HG02759 (cell line): ENCODE measurements around the gene PODXL.

ENCODE experiments used
- ATAC-seq: cut with Tn5 transposase; IDR thresholded peaks from one replicate; pipeline ENCODE4 v1.9.1; 2021; ENCODE audit warnings: mild to moderate bottlenecking, moderate library complexity; ENCODE audit not compliant: unreplicated experiment

Gene PODXL

DNA sequence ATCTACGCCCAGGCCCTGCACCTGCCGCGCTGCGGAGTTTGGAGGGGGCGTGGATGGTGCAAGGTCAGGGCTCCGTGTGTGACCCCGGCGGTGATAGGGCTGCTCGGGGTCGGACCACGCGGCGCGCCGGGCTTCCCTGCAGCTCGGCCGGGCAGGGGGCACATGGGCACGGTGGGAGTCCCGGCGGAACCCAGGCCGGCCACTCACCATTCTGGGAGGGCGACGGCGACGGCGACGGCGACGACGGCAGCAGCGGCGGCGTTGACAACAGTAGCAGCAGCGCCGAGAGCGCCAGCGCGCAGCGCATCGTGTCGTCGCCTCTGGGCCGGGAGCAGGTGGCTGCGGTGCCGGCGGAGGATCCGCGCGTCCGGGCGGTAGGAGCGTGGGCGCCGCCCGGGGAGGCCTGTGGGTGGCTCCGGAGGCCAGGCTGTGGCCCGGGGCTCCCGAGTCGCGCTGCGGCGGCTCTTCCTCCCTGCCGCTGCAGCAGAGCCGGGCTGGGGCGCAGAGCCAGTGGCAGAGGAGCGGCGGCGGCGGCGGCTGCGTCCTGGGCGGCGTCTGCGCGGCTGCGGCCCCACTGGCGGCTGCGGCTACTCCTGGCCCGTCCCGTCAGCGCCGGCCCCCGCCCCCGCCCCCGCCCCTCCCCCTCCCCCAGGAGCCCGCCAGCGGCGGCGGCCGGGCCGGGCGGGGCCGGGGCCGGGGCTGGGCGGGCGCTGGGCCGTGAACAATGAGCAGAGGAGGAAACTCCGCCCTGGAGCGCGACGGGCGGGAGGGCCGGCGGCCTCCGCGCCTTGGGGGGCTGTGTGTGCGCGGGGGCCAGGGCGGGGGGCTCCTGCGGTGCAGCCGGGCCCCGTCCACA, at the start of gene PODXL:
TSS of gene PODXL (minus strand) at position 576 of the 856 bp plus-strand sequence. CDS start at position 307, 269 bp downstream.
- ATAC-seq, result peak; percentile 77

DNA sequence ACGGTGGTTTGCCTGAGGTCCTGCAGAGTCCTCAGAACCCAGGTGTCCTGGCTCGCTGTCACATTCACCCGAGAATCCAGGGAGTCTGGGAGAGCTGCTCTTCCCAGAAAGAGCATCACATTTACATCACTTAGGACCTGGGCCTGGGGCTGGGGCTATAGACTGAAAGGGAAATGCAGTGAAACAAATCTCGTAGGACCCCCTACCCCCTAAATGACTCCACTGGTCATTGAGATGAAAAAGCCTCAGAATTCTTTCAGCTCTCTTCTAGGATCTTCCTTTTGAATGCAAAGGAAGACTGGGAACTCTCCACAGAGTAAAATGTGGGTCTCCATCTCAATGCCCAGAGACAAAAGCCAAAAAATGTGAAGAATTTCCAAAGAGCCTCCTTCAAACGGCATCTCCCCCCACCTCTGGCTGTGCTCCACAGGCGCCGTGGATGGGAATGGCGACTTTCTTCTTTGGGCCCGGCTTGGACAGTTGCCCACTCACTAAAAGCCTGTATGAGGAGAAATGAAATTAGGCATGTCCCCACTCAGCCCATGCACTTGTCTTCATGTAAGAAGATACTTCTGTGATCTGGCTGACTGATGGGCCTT, 49.0 kb upstream of the PODXL start:
- ATAC-seq, result no peak

DNA sequence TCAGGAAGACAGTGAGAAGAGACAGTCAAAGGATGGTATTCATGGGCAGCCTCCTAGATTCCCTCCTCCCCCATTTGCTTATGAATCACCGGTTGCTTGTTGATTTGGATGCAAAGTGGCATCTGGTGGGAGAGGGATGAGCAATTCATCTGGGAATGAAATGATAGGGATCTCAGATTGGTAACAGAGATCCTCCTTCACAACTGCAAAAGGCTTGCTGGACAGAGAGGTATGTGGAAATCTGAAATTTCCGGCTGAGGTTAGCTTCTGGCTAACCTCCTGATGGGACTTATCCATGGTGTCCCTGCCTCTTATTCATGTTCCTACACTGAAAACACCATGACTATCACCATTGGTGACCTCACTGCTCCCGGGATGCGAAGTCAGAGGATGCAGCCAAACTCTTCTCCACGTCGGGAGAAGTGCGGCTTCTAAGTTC, 48.4 kb upstream of the PODXL start:
- no peak for ATAC-seq

DNA sequence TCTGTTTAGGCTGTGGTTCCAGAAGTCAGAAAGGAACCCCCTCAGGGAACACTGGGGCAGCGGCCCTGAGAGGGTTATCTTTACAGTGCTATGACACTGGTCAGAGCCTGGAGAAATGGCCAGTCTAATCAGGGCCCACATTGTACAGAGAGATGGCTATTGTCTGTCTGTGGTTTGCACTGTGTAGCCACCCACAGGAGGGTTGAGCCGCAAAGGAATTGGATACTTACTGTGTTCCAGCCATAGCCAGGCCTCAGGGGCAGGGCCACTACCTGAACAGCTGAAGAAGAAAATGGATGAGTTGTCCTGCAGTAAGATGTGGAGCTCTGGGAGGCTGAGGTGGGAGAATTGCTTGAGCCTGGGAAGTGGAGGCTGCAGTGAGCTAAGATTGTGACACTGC, 47.5 kb upstream of the PODXL start:
- ATAC-seq, result no peak

DNA sequence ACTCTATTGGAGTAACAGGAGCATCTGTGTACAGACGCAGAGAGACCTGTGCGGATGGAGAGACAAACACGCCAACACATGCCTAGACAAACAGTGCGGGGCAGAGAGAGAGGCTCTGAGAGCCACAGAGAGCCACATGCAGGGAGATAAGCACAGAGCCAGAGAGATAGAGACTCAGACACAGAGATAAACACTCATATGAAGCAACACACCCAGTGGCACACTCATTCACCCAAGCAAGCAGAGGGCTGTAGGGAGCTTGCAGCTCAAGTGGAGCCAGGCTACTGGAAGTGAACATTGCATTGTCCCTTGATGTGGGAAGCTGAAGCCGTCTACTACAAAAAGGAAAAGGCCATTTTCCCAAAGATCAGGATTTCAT, 46.6 kb upstream of the PODXL start:
- ATAC-seq, result no peak

DNA sequence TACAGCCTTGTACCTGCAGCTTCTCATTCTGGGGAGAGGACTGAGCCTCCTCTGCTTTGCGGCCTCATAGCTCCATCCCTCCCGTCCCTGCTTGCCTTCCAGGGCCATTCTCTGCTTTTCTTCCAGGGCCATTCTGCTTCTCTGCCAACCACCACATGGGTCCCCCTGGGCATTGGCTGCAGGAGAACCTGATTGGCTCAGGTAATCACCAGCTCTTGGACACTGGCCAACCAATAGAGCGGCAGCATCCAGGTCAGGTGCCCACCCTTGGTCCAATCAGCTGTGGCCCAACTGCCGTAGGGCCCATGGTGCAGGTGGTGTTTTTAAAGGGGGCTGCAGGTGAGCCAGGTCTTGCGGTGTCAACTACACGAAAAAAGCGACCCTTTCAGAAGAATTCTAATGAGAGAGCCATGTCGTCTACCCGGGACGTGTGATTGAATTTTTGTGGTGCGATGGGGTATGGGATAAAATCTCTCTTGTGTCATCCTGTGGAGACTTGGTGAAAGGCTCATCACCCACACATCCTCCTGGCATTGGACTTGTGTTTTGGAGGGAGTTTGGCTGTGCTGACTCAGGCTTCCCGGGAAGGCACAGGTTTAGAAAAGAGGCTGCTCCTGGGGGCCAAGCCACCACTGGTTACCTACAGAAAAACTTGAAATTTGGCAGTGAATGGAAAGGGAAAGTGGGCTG, 46.0 kb upstream of the PODXL start:
- no peak for ATAC-seq

DNA sequence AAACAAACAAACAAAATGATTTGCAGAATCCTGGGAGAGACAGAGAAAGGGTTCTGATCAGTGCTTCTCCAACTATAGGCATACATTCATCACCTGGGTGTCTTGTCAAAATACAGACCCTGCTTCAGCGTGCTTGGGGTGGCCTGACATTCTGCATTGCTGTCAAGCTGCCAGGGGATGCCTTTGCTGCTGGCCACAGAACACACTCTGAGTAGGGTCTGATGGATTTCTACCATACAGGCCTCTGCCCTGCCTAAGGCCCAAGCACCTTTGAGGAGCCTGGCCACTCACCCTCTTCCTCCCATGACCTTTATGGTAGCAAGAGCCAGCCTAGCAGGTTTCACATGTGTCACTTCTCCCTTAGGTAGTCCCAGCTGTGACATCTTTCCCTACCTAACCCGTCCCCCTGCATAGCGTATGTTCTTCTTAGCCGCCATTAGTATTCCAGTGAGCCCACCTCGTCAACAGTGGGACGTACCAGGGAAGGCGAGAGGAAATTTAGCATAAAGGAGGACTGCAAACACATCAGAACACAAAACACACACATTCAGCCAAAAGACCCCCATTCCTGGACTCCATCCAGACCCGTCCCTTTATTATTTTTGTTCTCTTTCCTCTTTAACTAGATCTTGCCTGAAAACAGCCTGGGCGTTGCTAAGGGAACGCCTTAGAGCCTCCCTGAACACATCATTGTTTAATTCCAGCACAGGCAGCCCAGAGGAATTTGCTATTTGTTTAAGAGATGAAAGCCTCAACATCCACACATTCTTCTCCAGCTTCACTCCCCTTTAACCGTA, 43.9 kb upstream of the PODXL start:
- ATAC-seq, result no peak

DNA sequence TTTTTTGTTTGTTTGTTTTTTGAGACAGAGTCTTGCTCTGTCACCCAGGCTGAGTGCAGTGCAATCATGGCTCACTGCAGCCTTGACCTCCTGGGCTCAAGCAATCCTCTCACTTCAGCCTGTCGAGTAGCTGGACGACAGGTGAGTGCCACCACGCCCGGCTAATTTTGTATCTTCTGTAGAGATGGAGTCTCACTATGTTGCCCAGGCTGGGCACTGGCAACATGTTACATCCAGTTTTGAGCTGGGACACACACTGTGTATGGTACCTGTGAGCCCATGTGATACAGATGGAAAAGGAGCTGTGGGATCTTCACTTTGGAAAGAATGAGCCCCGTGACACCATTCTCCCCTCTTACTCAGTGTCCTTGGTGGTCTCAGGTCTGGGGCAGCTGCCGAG, 40.4 kb upstream of the PODXL start:
- no peak for ATAC-seq

DNA sequence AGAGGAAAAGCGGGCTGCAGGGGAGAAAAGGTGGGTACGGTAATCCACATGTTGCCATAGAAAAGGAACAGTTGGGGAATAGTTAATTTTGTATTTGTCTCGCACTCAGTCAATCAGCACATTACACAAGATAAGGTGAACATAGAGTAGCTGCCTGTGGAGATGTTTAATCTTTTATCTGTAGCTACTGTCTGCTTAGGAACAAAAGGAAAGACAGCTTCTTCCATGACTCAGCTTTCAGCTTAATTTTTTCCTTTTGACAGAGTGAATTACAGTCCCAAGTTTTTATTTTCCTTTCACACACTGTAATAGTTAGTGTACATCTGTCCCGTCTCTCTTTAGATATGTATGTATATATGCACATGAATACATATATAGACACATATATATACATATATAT, 39.3 kb upstream of the PODXL start:
- no peak for ATAC-seq

DNA sequence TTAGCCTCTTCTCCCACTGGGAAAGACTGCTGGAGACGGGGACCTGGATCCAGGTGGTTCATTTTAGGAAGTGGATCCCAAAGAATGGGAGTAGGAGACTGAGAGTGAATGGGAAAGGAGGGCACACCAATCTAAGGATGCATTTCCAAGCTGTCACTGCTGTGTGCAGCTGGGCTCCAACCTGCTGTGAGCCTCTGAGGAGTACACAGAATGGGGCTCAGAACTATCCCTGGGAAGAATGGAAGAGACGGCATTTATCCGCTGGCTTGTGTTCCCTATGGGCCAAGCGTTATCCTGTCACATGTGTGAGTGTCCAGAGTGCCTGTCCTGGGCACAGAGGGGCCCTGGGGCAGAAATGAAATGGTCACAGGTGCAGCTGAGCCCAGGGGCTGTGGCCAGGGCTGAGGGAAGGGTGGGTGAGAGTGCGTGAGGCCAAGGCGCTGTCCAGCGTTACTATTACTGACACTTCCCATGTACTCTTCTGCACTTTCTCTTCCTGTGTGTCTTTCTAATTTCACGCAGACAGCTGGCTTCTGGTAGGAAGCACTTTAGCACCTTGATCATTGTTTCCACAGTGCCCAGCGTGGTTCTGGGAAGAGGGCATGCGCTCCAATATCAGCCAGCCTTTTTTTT, 35.4 kb upstream of the PODXL start:
- ATAC-seq, result no peak

DNA sequence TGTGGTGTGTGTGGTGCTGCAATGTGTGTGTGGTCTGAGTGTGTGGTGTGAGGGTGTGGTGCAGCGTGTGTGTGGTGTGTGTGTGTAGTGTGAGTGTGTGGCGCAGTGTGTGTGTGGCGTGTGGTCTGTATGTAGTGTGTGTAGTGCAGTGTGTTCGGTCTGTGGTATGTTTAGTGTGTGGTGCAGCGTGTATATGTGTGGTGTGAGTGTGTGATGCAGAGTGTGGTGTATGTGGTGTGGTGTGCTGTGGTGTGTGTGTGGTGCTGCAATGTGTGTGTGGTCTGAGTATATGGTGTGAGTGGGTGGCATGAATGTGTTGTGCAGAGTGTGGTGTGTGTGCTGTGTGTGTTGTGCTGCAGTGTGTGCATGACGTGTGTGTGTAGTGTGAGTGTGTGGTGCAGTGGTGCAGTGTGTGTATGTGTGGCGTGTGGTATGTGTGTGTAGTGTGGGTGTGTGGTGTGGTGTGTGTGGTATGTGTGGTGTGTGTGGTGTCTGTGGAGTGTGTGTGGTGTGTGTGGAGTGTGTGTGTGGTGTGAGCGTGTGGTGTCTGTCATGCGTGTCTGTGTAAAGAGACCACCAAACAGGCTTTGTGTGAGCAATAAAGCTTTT, 31.0 kb upstream of the PODXL start:
- no peak for ATAC-seq

DNA sequence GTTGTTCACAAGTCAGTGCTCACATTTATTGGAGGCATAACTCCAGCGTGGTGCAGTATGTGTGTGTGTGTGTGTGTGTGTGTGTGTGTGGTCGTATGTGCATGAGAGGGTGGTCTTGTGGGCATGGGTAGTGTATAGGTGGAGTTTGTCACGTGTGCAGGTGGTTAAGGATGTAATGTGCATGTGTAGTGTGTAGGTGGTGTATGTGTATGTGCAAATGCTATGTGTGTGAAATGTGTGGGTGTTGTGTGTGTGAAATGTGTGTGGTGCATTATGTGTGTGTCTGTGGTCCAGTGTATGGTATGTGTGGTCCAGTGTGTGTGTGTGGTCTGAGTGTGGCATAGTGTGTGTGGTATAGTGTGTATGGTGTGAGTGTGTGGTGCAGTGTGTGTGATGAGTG, 30.3 kb upstream of the PODXL start:
- ATAC-seq, result no peak

DNA sequence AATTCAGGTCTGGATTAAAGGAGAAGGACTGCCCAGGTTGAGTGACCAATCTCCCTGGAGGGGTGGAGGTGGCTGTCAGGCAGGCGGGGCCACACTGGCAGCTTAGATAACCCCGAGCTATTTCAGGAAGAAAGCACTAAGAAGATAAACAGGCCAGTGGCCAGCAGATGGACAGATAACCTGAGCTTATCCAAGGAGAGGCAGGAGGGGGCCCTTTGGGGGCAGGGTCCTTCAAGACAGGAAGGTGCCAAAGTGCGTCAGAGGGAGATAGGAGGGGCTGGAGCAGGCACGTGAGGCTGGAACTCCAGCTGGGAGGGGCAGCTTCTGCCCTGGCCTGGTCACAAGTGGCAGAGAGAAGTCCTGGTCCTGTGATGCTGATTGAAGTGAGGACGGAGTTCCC, 29.8 kb upstream of the PODXL start:
- ATAC-seq, result no peak

DNA sequence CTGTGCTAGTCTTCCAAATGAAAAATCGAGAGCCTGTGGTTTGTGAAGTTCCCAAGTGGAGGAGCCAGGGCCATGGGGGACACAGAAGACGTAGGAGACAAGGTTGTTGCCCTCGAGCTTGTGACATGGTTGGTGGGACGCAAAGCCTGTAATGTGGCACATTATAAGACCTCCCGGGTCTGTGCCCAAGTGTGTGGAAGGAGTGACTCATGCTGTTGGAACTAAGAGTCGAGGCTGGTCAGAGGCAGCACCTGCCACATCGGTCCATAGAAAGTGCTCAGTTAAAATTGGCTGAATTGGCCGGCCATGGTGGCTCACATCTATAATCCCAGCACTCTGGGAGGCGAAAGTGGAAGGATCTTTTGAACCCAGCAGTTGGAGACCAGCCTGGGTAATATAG, 27.0 kb upstream of the PODXL start:
- no peak for ATAC-seq

DNA sequence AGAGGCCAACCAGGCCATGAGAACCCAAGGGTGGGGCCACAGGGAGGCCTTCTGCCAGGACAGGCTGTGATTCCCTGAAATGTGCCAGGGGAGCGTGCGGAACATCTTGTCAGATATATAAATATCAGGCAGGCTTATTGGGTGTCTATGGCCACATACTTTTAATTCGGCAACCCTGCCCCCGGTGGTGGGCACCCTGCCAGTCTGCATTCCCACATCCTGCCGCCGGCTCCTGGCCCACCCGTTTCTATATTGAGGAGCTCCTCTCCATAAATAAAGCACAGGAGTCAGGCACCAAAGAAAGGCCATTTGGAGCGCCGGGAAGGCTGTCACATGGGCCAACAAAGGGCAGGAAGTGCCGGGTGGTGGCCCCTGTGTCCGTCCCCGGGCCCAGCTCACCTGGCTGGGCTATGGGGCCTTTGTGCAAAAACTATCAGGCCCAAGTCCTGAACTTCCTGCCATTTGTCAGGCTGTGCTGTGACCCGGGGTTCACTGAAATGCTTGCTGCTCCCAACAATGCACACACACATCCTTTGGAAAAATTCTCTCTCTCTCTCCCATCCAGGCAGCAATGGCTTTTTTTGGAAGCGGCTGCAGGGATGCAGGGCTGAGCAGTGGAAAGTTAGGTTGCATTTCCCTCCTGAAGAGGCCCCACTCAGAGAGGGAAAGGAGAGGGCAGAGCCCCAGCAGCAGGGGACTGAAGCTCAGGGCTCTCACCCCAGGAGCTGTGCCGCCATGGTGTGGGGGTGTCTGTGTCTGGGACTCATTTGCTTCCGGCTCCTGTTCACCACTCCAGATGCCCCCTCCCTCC, 25.0 kb upstream of the PODXL start:
- ATAC-seq, result no peak

DNA sequence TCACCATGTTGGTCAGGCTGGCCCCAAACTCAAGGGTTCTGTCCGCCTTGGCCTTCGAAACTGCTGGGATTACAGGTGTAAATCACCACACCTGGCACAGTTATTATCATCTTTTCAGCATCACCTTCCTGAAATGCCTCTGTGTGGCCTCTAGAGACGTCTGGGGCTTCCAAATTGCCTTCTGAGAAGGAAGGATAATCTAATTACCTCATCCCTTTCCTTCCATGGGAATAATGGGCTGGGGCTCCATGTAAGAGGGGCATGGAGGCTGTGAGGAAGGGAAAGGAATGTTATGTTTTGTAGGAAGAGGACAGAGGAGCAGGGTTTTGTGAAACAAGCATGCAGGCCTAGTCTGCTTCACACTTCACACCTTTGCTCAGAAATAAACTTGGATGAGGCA, 22.2 kb upstream of the PODXL start:
- no peak for ATAC-seq

DNA sequence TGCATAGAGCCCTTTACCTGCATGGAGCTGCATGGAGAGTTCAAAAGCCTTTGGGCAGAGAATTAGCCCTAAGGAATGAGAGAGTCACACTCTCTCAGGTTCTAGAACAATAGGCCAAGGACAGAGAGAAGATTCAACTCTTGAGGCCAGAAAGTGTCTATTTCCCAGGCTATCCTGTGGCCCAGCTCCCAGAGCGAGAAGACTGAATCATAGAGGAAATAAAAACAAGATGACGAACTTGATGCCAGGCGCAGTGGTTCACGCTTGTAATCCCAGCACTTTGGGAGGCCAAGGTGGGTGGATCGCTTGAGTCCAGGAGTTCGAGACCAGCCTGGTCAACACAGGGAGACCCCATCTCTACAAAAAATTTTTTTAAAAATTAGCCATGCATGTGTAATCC, 18.3 kb upstream of the PODXL start:
- no peak for ATAC-seq

DNA sequence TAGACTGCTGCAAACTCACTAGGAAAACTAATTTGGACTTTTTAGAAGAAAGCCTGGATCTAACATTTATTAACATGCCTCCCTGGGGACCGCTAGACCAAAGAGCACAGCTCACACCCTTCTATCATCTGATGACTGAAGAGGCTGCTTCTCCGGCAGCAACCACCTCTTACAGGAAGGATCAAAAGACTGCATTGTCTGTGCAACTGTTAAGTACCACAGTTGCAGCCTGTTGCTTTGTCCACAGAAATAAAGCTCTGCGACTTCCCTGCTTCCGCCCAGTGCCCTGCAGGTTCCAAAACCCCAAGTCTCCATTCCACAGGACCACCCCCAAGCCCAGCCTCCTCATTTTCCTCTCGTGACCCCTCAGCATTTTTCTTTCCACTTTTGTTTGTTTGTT, 14.0 kb upstream of the PODXL start:
- no peak for ATAC-seq

DNA sequence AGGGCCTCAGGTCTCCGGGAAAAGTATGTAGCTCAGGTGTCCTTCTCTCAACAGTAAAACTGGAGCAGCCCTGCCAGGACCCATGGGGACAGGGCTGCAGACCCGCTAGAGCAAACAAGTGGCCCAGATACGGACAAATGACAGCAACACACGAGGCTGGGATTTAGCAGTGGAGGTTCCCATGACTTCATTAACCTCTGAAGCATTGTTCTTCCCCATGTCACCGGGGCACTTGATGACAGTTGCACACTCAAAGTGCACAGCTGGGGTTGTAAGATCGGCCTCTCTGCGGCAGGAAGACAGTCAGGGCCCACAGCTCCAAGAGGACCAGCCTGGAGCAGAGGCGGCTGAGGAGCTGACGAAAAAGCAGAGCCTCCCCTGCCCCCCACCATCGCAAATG, 12.5 kb upstream of the PODXL start:
- no peak for ATAC-seq

DNA sequence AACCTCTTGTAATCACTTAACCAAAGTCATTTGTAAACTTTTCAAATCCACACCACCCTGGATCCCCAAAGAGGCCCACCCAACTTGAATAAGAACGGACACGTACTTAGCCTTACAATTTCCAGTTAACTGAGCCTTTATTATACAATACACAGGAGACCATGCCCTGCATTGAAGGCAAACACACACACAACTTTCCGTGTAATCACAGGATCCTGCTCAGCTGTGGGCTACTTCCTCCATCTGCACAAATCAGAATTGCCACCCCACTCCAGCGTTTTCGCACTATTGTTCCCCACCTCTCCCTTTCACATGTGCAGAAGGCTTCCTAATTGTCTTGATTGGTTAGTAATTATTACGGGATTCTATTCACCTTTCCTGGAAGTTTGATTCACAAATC, 12.1 kb upstream of the PODXL start:
- ATAC-seq, result no peak
